Hypothalamus (tissue), 51 donors: Measurements from ENCODE around the gene TGM2.

Source experiments
- DNase-seq, 51 donors: peaks; one replicate each; lab custom pipeline; 2025; lab: John Stamatoyannopoulos, UW

The TGM2 gene

DNA sequence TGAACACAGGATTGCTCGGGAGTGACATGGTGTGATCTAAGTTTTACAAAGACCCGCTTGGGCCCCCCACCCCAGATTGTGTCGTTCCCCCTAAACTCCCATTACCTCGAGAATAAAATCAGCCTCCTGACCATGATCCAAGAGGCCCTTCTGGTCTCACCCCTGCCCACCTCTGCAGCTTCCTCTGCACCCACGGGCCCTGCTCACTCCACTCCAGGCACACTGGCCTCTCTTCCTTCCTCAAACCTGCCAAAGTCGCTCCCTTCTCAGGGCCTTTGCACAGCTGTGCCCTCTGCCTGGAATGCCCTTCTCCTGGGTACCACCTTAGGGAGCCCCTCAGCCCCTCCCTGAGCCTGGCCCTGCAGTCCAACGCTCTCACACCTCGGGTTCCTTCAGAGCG lies 17.9 kb downstream of the TGM2 start:
- DNase-seq: no peak

DNA sequence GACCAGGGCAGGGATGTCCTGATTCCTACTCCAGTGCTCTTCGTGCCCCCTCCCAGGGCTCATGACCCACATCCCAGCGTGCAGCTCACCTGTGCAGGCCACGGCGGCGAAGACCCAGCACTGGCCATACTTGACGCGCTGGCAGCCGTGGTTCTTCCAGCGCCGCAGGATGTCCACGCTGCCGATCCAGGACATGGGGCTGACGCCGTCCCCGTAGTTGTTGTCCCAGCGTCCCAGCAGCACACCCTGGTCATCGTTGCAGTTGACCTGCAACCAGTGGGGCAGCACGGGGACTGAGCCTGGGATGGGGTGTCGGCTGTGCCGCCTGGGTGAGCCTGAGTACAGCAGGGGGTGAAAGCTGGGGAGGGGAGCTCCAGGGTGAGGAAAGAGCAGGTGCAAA lies 18.4 kb downstream of the TGM2 start:
- DNase-seq: no peak

DNA sequence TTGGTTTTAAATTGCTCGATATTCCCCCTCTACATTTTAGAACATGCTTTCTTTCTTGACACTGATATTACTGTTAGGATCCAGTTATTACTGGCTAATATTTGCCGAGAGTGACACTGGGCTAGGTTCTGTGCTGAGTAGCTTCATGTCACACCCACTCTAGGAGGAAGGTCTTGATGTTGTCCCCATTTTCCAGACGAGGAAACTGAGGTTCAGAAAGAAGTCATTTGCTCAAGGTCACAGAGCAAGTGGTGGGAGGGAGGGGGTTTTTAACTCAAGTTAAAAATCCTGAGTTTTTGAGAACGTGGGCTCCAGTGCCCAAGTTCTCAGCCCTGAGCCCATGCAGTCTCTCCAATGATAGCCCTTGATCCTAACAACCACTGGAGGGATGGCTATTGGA lies 18.9 kb downstream of the TGM2 start:
- DNase-seq: no peak

- no peak for DNase-seq
Observed at GRCh38 chr20:38145729-38146075, 19.4 kb downstream of the TGM2 start.

- no peak for DNase-seq
Observed at GRCh38 chr20:38144974-38145728, 19.9 kb downstream of the TGM2 start.

GRCh38 chr20:38144598-38144973 lies 20.5 kb downstream of the TGM2 start:
- no peak for DNase-seq

GRCh38 chr20:38143646-38144554 lies 21.2 kb downstream of the TGM2 start:
- DNase-seq: peak in 1 of 51 donors; percentile 62

GRCh38 chr20:38143238-38143645 lies 21.8 kb downstream of the TGM2 start:
- no peak for DNase-seq

- peak in 1 of 51 donors; percentile 26 for DNase-seq
Observed at GRCh38 chr20:38141889-38142494, 23.1 kb downstream of the TGM2 start.

- DNase-seq: peak in 1 of 51 donors; percentile 37
Observed at GRCh38 chr20:38141204-38141888, 23.7 kb downstream of the TGM2 start.

DNA sequence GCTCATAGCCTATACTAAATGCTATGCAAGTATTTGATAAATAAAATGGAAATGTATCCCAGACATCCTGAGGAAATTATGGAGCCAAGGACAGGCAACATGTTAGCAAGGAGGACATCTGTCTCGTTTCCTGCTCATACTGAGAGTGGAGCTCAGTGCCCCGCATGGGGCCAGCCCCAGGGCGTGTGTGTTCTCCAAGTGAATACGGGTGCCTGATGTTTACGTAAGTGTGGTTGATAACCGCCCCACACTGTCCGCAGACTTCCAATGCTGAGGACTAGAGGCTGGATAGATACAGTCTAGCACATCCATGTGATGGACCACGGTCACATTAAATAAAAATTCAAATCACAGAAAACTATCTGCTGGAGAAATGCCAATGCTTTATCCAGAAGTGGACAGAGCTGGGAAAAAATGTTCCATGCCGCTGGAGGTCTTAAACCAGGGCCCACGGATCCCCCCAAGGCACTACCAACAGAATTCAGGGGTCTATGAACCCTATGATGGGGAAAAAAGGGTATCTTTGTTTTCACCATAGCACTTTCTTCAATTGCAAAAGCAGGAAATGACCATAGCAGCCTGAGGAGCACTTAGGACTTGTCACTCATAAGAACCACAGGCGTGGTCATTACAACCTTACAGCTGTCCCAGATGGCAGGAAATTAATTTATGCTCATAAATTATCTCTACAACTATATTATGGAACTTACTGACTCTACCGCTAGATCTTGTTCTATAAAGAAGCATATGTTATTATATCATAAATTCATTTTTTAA lies 24.9 kb downstream of the TGM2 start:
- no peak for DNase-seq

DNA sequence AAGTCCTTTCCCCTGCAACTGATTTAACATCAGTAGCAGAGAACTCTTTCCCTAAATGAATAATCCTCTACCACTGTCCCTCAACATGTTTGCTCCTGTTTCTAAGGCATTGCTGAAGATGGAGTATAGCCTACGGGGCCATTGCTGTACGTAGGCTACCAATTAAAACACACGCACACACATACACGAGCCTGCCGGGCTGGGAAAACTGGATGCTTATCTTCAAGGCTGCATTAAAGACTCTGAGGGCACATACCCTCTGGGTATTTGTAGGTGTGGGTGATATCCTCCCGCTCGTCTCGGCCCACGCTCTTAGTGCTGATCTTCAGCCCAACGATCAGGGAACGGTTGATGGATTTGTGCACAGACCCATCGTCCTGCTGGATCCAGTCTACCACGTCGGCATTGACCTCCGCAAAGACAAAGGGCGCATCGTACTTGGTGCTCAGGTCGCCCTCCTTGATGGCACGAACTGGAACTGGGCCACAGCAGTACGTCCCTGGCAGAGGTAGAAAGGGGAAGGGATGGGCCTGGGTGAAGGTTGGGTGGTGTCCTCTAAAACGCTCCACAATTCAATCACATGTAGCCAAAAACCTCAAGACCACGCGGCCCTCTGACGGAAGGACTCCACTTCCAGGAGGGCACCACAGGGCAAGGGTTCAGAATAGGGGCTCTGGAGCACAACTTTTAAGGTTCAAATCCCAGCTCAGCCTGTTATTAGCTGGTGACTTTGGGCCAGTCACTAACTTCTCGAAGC lies 25.7 kb downstream of the TGM2 start:
- DNase-seq: no peak

- DNase-seq: no peak
Observed at GRCh38 chr20:38138086-38138778, 26.8 kb downstream of the TGM2 start.

DNA sequence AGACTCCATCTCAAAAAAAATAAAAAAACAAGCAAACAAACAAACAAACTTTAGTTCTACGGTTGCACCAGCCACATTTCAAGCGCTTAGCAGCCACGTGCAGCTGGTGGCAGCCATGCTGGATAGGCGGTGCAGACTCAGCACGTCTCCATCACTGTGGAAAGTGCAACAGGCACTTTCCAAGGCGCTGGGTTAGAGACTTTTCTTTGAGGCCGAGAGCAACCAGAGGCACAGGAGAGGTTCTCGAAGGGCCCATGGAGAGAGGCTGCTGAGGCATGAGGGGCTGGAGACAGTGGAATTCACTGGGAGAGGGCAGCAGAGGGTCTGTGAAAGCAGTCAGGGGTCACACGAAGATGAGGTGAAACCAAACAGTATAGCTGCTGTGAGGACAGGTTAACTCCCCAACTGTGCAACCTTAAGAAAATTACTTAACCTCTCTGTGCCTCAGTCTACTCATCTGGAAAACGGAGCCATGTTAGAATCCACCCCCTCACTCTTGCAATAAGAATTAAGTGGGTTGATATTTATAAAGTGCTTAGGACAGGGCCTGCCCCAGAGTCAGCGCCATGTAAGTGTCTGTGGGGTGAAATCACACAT lies 27.5 kb downstream of the TGM2 start:
- DNase-seq: no peak

DNA sequence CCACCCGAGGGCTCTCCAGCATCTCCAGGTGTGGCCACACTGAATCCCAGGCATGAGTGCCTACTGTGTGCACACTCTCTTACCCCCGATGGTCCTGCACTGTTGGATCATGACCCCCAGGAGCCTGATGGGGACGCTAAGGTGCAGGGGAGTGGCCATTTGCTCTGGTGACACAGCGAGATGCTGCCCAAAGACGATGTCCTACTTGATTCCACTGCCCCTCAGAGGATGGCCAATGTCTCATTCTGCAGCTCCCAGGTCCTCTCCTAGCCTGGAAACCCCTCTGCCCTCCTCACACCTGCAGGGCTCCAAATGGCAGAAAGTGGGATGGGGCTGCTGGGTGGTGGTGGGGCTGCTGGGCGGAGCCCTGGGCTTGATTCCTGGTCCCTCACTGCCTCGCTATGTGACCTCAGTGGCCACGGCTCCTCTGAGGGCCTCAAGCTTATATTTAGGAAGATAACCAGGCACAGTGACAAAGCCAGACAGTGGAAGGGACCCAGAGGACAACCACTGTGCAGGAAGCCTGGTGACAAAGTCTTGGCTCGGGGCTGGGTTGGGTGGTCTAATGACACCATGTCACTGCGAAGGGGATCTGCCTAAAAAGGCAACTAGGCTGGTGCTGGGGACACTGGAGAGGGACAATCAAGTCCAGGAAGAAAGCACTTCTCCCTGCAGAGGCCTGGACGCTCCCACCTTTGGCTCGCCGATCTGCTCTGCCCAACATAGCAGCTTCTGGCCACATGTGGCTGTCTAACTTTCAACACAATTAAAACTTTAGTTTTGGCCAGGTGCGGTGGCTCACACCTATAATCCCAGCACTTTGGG lies 28.4 kb downstream of the TGM2 start:
- no peak for DNase-seq

GRCh38 chr20:38135651-38136420 lies 29.2 kb downstream of the TGM2 start:
- DNase-seq: no peak

DNA sequence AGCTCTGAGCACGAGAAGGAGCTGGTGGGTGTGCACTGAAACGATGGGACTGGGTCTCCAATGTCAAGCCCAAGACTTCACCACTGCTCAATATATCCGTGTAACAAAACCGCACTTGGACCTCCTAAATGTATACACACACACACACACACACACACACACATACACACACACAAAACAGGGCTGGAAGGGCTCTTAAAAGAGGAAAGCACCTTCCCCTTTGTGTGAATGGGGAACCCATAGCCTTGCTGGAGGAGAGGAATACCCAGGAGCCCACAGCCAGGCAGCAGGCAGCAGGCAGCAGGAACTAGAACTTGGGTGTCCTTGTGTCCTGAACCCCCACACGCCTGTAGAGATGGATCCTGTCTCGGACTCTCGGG lies 29.8 kb downstream of the TGM2 start:
- DNase-seq: no peak
